HG02759 (cell line): ENCODE measurements around the gene GP5.
A peak's percentile ranks its signal among the peaks of the same experiment; 100 is the strongest.

Experiments used
- ATAC-seq: cut with Tn5 transposase; IDR thresholded peaks from one replicate; pipeline ENCODE4 v1.9.1; 2021; ENCODE audit warnings: mild to moderate bottlenecking, moderate library complexity; ENCODE audit not compliant: unreplicated experiment

GP5 gene

GRCh38 chr3:194399874-194400411 lies 877 bp upstream of the GP5 start:
- no peak for ATAC-seq

DNA sequence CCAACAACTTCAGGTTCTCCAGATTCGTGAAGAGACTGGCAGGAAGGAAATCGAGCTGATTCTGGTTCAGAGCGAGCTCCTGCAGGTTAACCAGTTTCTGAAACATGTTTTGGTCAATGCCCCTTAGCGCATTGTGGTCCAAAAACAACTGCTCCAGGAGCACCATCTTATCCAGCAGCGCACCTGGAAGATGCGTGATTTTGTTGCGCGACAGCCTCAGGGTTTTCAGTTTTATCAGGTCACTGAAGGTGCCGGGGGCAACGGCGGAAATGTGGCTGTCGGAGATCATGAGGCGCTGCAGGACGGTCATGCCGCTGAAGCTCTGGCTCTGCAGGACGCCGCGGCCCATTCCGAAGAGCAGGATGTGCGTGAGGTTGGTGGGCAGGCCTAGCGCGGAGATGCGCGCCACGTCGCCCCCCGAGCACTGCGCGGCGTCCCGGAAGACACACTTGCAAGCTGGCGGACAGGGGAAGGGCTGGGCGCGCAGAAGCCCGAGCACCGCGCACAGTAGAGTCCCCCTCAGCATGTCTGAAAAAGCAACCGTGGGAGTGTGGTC lies 1.2 kb downstream of the GP5 start:
- peak; percentile 40 for ATAC-seq

DNA sequence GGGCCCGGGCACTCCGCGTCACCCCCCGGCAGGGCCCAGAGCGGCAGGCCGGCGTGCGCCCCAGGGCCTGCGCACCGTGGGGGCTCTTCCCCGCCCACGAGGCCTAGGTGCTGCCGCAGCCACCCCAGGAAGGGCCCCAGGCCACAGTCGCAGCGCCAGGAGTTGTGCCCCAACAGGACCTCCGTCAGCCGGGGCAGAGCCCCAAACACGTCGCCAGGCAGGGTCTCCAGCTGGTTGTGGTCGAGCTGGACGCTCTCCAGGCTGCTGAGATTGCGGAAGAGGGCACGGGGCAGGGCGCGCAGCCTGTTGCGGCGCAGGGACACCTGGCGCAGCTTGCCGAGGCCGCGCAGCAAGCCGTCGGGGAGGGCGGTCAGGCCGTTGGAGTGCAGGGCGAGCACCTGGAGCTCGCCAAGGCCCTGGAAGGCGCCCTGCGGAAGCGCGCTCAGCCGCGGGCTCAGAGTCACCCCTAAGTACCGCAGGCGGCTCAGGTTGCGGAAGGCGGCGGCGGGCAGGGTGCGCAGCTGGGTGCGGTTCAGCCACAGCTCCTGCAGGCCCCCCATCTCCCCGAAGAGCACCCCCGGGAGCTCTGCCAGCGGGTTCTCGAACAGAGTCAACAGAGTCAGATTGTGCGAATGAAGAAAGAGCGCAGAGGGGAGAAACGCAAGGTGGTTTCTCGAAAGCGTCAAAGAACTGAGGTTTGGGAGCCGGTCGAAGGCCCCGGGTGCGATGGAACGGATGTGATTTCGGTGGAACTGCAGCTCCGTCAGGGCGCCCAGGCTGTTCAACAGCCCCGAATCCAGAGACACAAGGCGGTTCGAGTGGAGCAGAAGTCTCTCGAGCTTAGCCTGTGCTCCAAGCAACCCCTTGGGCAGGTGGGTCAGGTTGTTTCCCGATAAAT lies 2.0 kb downstream of the GP5 start:
- ATAC-seq: peak; percentile 37

GRCh38 chr3:194396539-194396858 lies 2.6 kb downstream of the GP5 start:
- no peak for ATAC-seq

DNA sequence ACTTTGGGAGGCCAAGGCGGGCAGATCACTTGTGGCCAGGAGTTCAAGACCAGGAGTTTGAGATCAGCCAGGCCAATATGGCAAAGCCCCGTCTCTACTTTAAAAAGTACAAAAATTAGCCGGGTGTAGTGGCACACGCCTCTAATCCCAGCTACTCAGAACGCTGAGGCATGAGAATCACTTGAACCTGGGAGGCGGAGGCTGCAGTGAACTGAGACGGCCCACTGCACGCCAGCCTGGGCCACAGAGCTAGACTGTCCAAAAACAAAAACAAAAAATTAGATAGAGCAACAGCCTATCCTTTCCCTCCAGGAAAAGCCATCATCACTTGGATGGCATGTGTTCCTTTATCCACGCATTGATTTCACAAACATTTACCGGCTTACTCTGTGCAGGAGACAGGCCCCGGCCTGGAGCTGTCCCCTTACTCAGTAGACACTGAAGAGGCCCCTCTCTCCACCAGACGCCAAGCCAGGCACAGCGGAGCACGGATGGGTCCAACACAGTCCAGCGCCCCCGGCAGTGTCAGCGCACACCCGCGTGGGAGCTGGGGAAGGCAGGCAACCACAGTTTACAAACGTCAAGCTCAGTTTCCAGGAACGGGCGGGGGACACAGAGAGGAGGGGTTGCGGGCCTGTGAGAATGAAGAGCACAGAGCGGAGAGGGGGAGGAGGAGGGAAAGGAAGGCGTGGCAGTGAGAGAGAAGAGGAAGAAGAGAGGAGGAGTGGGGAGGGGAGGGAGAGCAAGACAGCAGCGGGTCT lies 3.1 kb downstream of the GP5 start:
- ATAC-seq: peak; percentile 3

- no peak for ATAC-seq
Observed at GRCh38 chr3:194395212-194395611, 3.9 kb downstream of the GP5 start.

GRCh38 chr3:194392576-194392975 lies 6.5 kb downstream of the GP5 start:
- ATAC-seq: no peak

- ATAC-seq: no peak
Observed at GRCh38 chr3:194390835-194391234, 8.2 kb downstream of the GP5 start.

DNA sequence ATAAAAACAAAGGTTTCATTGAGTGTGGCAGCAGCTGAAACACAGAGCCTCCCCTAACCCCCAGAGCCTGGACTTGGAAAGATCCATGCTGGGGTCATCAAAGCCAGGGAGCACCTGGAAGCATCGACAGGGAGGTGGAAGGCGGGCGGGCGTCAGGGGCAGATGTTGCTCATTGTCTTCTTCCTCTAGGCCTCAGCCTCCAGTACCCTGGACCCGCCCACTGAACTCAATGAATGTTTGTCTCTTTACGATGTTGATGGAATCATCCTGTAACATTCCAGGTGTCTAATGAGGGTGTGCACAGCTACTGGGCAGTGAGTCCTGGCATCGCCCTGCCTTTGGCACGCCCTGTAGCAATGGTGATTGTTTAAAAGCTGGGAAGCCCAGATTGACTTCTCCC lies 9.8 kb downstream of the GP5 start:
- no peak for ATAC-seq

GRCh38 chr3:194387926-194388418 lies 11.1 kb downstream of the GP5 start:
- no peak for ATAC-seq

DNA sequence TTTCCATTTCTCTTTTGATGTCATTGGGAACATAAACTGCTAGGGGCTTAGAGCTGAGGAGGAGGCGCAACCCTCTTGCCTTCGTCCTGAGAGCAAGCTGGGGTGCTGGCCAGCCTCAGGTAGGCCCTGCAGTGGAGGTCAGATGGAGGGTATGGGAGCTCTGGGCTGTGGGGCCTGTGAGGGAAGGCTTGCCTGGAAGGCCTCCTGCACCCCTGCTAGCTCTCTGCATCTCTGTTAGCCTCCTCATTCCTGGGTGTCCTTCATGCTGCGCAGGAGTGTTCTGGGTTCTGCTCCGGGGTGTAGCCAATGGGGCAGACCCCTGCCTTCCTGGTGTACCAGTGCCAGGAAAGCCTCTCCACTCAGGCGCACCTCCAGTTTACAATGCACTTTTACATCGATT lies 11.8 kb downstream of the GP5 start:
- no peak for ATAC-seq

DNA sequence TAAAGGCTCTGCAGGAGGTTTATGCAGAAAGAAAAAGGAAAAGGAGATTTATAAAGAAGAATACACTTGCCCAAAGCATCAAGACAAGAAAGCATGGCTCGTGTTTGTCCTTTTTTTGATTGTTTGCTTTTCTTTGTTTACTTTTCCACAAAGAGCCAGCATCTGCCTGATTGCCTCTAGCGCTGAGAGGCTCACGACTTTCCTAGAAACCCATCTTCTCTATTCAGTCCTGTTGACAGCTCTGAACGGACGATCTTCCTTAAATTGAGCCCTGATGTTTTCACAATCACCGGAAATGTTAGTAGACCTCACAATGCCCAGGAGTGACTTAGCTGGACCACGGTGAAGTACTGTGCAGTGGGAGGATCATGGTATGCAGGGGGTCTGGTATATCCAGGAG lies 12.4 kb downstream of the GP5 start:
- no peak for ATAC-seq

DNA sequence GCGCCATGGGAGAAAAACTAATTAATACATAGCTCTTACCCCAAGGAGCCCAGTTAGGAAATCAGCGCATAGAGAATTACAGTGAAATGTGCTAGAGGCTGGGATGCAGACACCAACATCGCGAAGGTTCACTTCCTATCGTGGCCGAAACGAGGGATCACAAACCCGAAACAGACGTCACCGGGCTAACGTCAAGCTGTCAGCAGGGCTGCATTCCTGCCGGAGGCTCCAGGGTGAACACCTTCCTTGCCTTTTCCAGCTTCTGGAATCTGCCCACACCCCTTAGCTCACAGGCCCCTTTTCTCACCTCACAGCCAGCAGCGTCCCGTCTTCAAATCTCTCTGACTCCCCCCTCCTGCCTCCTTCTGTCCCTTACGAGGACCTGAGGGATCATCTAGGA lies 13.0 kb downstream of the GP5 start:
- no peak for ATAC-seq

GRCh38 chr3:194384569-194385001 lies 14.5 kb downstream of the GP5 start:
- no peak for ATAC-seq

DNA sequence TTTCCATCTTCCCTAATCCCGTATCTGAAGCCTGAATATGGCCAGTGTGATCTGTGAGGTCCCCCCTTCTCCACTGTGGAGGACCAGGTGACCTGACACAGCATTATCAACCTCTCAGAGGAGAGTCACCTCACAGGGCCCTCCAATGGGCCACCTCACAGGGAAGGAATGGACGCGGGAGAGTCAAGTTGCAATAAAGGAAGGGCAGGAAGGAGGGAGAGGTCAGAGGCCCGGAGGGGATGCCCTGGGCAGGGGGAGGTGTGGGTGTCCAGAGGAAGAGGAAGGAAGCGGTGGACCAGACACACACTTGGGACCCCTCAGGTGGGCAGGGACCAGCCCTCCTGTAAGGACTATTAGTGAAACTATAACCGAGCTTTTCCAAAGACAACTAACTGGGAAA lies 14.9 kb downstream of the GP5 start:
- no peak for ATAC-seq

GRCh38 chr3:194383276-194383940 lies 15.7 kb downstream of the GP5 start:
- no peak for ATAC-seq

- no peak for ATAC-seq
Observed at GRCh38 chr3:194382892-194383223, 16.2 kb downstream of the GP5 start.

- no peak for ATAC-seq
Observed at GRCh38 chr3:194382196-194382891, 16.7 kb downstream of the GP5 start.

- ATAC-seq: no peak
Observed at GRCh38 chr3:194381460-194381875, 17.6 kb downstream of the GP5 start.

GRCh38 chr3:194380326-194380725 lies 18.7 kb downstream of the GP5 start:
- ATAC-seq: no peak
